ENCODE results near the gene C1QTNF2. TPM values are rescaled to one million over a fixed set of nuclear protein-coding genes. Genes with fewer than 3 reads are reported as not detected.

Gene C1QTNF2
- total RNA-seq, 2 donors from 2014 or later, result 0.64 to 1.0 TPM

DNA sequence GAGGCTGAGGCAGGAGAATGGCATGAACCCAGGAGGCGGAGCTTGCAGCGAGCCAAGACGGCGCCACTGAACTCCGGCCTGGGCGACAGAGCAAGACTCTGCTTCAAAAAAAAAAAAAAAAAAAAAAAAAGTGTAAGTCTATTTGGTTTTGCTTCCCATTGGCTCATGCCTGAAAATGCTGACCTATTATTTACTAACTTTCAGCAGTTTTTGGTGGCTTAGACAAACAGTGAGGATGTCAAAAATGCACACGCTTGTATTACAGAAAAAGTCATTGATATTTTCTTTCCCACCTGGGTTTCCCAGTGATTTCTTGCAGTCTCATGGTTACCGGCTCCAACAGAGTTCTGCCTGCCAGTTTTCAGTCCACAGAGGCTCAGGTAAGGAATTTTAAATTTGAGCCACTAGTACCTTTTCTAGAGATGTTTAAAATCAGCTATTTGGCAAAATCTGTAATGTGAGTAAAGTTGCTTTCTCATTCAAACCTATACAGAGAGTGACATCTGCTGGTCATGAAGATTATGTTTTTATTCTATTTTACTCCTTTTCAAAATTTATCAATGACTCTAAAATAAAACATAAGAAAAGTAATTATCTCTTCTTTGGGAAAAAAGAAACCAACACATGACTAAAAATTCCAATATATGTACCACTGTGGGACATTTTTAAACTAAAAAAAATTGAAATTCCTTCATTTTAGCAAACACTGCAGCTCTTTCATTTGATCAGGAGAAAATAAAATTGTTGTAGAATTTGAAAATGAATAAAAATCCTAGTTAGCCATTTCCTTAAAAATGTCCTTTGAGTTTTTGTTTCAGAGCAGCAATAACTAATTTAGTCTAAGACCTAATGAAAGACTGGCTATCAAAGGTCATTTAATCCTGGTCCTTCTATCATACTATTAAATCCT lies 20.6 kb upstream of the C1QTNF2 start:
- Histone ChIP-seq H3K27ac (no peak overlapping the region), H3K27me3 (no peaks in the 10 kb centered on the region), H3K36me3 (no peaks in the 10 kb centered on the region), H3K9ac (ENCODE audit: low read depth in 2 of 2, low read length in 2 of 2) (no peak overlapping the region), H3K4me1 (no peaks in the 10 kb centered on the region), H3K9me3 (no peaks in the 10 kb centered on the region), H3K4me3 (no peak overlapping the region)
- no peak for DNase-seq
- intact Hi-C loops (cut with DNase I), result loop anchor here (2.0 kb wide), 1 partner anchor 192 kb away; no protein-coding TSS in a partner anchor
- TF ChIP-seq, protein P1, sequence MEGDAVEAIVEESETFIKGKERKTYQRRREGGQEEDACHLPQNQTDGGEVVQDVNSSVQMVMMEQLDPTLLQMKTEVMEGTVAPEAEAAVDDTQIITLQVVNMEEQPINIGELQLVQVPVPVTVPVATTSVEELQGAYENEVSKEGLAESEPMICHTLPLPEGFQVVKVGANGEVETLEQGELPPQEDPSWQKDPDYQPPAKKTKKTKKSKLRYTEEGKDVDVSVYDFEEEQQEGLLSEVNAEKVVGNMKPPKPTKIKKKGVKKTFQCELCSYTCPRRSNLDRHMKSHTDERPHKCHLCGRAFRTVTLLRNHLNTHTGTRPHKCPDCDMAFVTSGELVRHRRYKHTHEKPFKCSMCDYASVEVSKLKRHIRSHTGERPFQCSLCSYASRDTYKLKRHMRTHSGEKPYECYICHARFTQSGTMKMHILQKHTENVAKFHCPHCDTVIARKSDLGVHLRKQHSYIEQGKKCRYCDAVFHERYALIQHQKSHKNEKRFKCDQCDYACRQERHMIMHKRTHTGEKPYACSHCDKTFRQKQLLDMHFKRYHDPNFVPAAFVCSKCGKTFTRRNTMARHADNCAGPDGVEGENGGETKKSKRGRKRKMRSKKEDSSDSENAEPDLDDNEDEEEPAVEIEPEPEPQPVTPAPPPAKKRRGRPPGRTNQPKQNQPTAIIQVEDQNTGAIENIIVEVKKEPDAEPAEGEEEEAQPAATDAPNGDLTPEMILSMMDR (IDR thresholded peaks at IDR 0.05), result peak; percentile 39

DNA sequence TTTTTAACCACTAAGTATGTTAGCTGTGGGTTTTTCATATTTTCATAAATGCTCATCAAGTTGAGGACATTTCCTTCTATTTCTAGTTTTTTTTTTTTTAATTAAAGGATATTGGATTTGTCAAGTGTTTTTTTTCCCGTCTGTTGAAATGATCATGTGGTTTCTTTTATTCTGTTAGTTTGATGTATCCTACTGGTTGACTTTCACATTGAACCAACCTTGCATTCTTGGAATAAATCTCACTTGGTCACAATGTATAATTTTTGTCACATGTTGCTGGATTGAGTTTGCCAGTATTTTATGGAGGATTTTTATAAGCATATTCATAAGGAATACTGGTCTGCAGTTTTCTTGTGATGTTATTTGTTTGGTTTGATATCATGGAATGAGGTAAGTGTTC lies 17.0 kb upstream of the C1QTNF2 start:
- Histone ChIP-seq H3K4me1 (no peaks in the 10 kb centered on the region), H3K27me3 (no peaks in the 10 kb centered on the region), H3K36me3 (no peaks in the 10 kb centered on the region), H3K4me3 (no peak overlapping the region), H3K9ac (ENCODE audit: low read depth in 2 of 2, low read length in 2 of 2) (no peak overlapping the region), H3K27ac (no peak overlapping the region), H3K9me3 (no peaks in the 10 kb centered on the region)
- no peak for DNase-seq
- intact Hi-C loops (cut with DNase I), result loop anchor here (5.0 kb wide), 1 partner anchor 365 kb away; no protein-coding TSS in a partner anchor
- TF ChIP-seq, protein P1 (IDR thresholded peaks at IDR 0.05), result no peak

DNA sequence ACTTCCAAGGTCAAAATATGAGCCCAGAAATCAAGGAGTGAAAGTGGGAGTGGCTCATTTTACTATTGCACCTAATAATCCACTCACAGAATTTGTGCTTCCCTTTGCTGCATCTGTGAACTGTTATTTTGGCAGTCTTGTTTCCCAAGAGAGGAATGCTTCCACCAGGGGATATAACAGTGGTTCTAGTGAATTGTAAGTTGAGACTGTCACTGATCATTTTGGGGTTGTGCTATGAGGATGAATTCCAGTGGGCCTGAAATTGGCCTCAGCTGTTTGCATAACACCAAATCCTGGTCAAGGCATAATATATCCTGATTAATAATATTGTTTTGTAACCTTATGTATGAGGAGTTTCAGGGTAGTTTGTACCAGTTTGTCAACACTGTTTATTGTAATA lies 15.1 kb upstream of the C1QTNF2 start:
- intact Hi-C loops (cut with DNase I), result loop anchor here (5.0 kb wide), 1 partner anchor 363 kb away; no protein-coding TSS in a partner anchor
- H3K9me3 ChIP-seq, result no peaks in the 10 kb centered on the region
- no peaks in the 10 kb centered on the region for H3K27me3 ChIP-seq
- H3K9ac ChIP-seq (ENCODE audit: low read depth in 2 of 2, low read length in 2 of 2), result no peak overlapping the region
- no peak overlapping the region for H3K27ac ChIP-seq
- no peak overlapping the region for H3K4me3 ChIP-seq
- no peak for DNase-seq
- no peaks in the 10 kb centered on the region for H3K36me3 ChIP-seq
- no peaks in the 10 kb centered on the region for H3K4me1 ChIP-seq
- TF ChIP-seq, protein P1 (IDR thresholded peaks at IDR 0.05), result no peak

DNA sequence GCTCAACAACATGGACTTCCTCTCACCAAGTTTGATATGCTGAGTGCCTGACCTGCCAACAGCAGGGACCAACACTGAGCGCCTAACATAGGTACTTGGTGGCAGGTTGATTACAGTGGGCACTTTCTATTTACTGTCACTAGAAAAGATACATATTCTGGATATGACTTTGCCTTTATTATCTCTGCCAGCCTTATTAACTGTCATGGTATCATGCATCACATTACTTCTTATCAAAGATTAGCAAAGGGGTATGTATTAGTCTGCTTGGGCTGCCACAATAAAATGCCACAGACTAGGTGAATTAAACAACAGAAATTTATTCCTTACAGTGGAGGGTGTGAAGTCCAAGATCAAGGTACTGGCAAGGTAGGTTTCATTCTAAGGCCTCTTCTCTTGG lies 14.3 kb upstream of the C1QTNF2 start:
- TF ChIP-seq, protein P1 (IDR thresholded peaks at IDR 0.05), result no peak
- Histone ChIP-seq H3K4me1 (no peaks in the 10 kb centered on the region), H3K9me3 (no peaks in the 10 kb centered on the region), H3K4me3 (no peak overlapping the region), H3K27me3 (no peaks in the 10 kb centered on the region), H3K36me3 (no peaks in the 10 kb centered on the region), H3K27ac (no peak overlapping the region), H3K9ac (ENCODE audit: low read depth in 2 of 2, low read length in 2 of 2) (no peak overlapping the region)
- DNase-seq, result no peak
- intact Hi-C loops (cut with DNase I), result loop anchor here (5.0 kb wide), 1 partner anchor 362 kb away; no protein-coding TSS in a partner anchor

DNA sequence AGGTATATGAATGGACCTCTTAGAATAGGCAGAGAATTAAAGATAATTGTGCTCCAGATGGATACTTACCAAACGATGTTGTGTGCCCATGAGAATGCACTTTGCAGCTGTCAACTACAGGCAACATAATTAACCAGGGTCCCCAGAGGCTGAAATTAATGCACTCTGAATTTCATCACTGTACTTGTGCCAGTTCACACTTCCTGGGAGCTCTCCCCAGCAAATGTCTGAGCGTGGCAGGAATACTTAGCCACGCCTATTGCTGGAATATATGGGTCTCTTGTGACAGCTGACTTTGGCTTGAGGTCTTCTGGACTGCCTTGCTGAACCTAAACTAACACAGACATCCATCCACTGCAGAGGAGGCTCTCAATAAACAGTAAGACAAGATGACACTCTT lies 11.9 kb upstream of the C1QTNF2 start:
- TF ChIP-seq, protein P1 (IDR thresholded peaks at IDR 0.05), result no peak
- H3K9me3 ChIP-seq, result no peaks in the 10 kb centered on the region
- H3K4me1 ChIP-seq, result no peaks in the 10 kb centered on the region
- no peak overlapping the region for H3K9ac ChIP-seq (ENCODE audit: low read depth in 2 of 2, low read length in 2 of 2)
- no peaks in the 10 kb centered on the region for H3K36me3 ChIP-seq
- H3K27ac ChIP-seq, result no peak overlapping the region
- H3K27me3 ChIP-seq, result no peaks in the 10 kb centered on the region
- DNase-seq, result no peak
- intact Hi-C loops (cut with DNase I), result no loop called here
- no peak overlapping the region for H3K4me3 ChIP-seq

All from colonic mucosa (tissue), 4 donors.